ENCODE measurements around the gene PPP1R3D. TPM values are rescaled to one million over a fixed set of nuclear protein-coding genes. Genes with fewer than 3 reads are reported as not detected.

PPP1R3D gene
- total and polyA plus RNA-seq, 2 of the 13 experiments (the other 11 are each of a cell fraction or from before 2014, with no cell fraction given) = 1.2 to 3.7 TPM

- Histone ChIP-seq H4K20me1 (ENCODE audit: insufficient read depth, low read length) (no peaks in the 10 kb centered on the region), H3K4me1 (ENCODE audit: insufficient read depth, low read length) (no peaks in the 10 kb centered on the region), H3K79me2 (ENCODE audit: insufficient read depth, low read length) (no peaks in the 10 kb centered on the region), H3K27me3 (ENCODE audit: control insufficient read depth in 1 of 2, insufficient read depth in 2 of 2, low read length in 2 of 2) (no peaks in the 10 kb centered on the region), H2AFZ (ENCODE audit: low read length) (no peak overlapping the region), H3K36me3 (replicated peaks in 1 of 2; ENCODE audit: control insufficient read depth in 1 of 2, insufficient read depth in 2 of 2, low read length in 2 of 2) (no peaks in the 10 kb centered on the region), H3K27ac (ENCODE audit: extremely low read length, insufficient read depth, low read length) (no peak overlapping the region), H3K4me2 (ENCODE audit: low read depth, low read length) (no peak overlapping the region), H3K9ac (ENCODE audit: insufficient read depth, low read depth, low read length) (no peak overlapping the region), H3K4me3 (replicated peaks in 1 of 3; ENCODE audit: insufficient read depth in 1 of 3, low read depth in 2 of 3, low read length in 3 of 3) (no peak overlapping the region), H3K9me3 (ENCODE audit: low read length) (no peaks in the 10 kb centered on the region)
- POLR2A ChIA-PET = no interaction called here
- no peak for DNase-seq (ENCODE audit: low spot score)
- TF ChIP-seq MAFK (conservative IDR thresholded peaks at IDR 0.05 in 1 of 2, IDR thresholded peaks at IDR 0.05 in 1 of 2; ENCODE audit: low read length in 2 of 2) (peak; percentile 42 to 57), ZBTB38 (CRISPR knock-in tag; IDR thresholded peaks at IDR 0.05) (no peak), FOSL2 (CRISPR knock-in tag; IDR thresholded peaks at IDR 0.05) (peak; percentile 53; the same call in 1 of the 2 replicates), ZNF768 (CRISPR knock-in tag; IDR thresholded peaks at IDR 0.05) (peak; percentile 73; the same call in 1 of the 2 replicates)
- WGBS (ENCODE audit: low lambda C conversion rate) = 10% methylated on average over 5 of the region's 5 CpGs
- BruUV-seq (replicated peaks) = no TSS peak
- no peak for FAIRE-seq
- intact Hi-C loops (cut with micrococcal nuclease; ENCODE audit: unreplicated experiment) = no loop called here
- ATAC-seq = peak; percentile 41; the same call in 2 of the 3 replicates
- in situ Hi-C loops (cut with HindIII; ENCODE audit: extremely low pct_ligation_motif_present, low pct_unique_long_range_greater_than_20kb) = no loop called here
- CTCF ChIA-PET (ENCODE audit: low intra/inter-chr PET ratio, low total read pairs) = no interaction called here
Observed at GRCh38 chr20:59988141-59988540, 48.0 kb upstream of the PPP1R3D start.

GRCh38 chr20:59987135-59987534, 47.0 kb upstream of the PPP1R3D start:
- ChIA-PET CTCF (ENCODE audit: low intra/inter-chr PET ratio, low total read pairs) (no interaction called here), POLR2A (no interaction called here)
- TF ChIP-seq FOSL1 (CRISPR knock-in tag; IDR thresholded peaks at IDR 0.05; ENCODE audit: borderline replicate concordance) (no peak), ZNF766 (CRISPR knock-in tag; IDR thresholded peaks at IDR 0.05; ENCODE audit: borderline replicate concordance) (no peak), ARID3A (IDR thresholded peaks at IDR 0.05; ENCODE audit: low read depth, low read length) (no peak), ZNF232 (CRISPR knock-in tag; IDR thresholded peaks at IDR 0.05; ENCODE audit: borderline replicate concordance) (no peak), ZBTB20 (CRISPR knock-in tag; IDR thresholded peaks at IDR 0.05; ENCODE audit: borderline replicate concordance, low read depth) (no peak), ZFP82 (CRISPR knock-in tag; IDR thresholded peaks at IDR 0.05; ENCODE audit: borderline replicate concordance) (no peak), ZNF224 (CRISPR knock-in tag; IDR thresholded peaks at IDR 0.05) (no peak), ZNF460 (CRISPR knock-in tag; IDR thresholded peaks at IDR 0.05; ENCODE audit: borderline replicate concordance) (no peak), ZZZ3 (CRISPR knock-in tag; IDR thresholded peaks at IDR 0.05; ENCODE audit: borderline replicate concordance) (no peak), ZFP36 (IDR thresholded peaks at IDR 0.05; ENCODE audit: borderline replicate concordance, low read depth, low read length, partially characterized antibody) (no peak), ZNF550 (CRISPR knock-in tag; IDR thresholded peaks at IDR 0.05; ENCODE audit: borderline replicate concordance) (no peak)
- FAIRE-seq (no peak), DNase-seq (ENCODE audit: low spot score) (no peak), ATAC-seq (no peak)
- WGBS (ENCODE audit: low lambda C conversion rate) = 37% methylated on average over 7 of the region's 7 CpGs
- Histone ChIP-seq H3K9me3 (ENCODE audit: low read length) (no peaks in the 10 kb centered on the region), H3K36me3 (replicated peaks in 1 of 2; ENCODE audit: control insufficient read depth in 1 of 2, insufficient read depth in 2 of 2, low read length in 2 of 2) (no peaks in the 10 kb centered on the region), H3K4me1 (ENCODE audit: insufficient read depth, low read length) (no peaks in the 10 kb centered on the region), H3K79me2 (ENCODE audit: insufficient read depth, low read length) (no peaks in the 10 kb centered on the region), H3K27ac (ENCODE audit: extremely low read length, insufficient read depth, low read length) (no peak overlapping the region), H3K27me3 (ENCODE audit: control insufficient read depth in 1 of 2, insufficient read depth in 2 of 2, low read length in 2 of 2) (no peaks in the 10 kb centered on the region), H3K9ac (ENCODE audit: insufficient read depth, low read depth, low read length) (no peak overlapping the region), H2AFZ (ENCODE audit: low read length) (no peak overlapping the region), H3K4me3 (replicated peaks in 1 of 3; ENCODE audit: insufficient read depth in 1 of 3, low read depth in 2 of 3, low read length in 3 of 3) (no peak overlapping the region), H4K20me1 (ENCODE audit: insufficient read depth, low read length) (no peaks in the 10 kb centered on the region), H3K4me2 (ENCODE audit: low read depth, low read length) (no peak overlapping the region)
- intact Hi-C loops (cut with micrococcal nuclease; ENCODE audit: unreplicated experiment) (no loop called here), in situ Hi-C loops (cut with HindIII; ENCODE audit: extremely low pct_ligation_motif_present, low pct_unique_long_range_greater_than_20kb) (no loop called here)
- no TSS peak for BruUV-seq (replicated peaks)

All from HepG2 (cell line).